Retinal pigment epithelial cell (primary cell): ENCODE results near the gene DYNC2LI1.

Experiments used
- DNase-seq: peaks from one replicate; pipeline ENCODE4 v3.0.0-alpha.2; 2010; ENCODE audit warnings: low read depth
- H3K4me3 ChIP-seq: 2 replicates; pipeline ENCODE4 v1.5.1; 2011; ENCODE audit warnings: mild to moderate bottlenecking, low read length, control low read depth, moderate library complexity
- TF ChIP-seq, protein P1 (sequence below): conservative IDR thresholded peaks from 2 replicates; pipeline ENCODE4 v1.5.1; 2011; ENCODE audit warnings: low read depth, low read length, control low read depth, inconsistent platforms

DYNC2LI1 gene

DNA sequence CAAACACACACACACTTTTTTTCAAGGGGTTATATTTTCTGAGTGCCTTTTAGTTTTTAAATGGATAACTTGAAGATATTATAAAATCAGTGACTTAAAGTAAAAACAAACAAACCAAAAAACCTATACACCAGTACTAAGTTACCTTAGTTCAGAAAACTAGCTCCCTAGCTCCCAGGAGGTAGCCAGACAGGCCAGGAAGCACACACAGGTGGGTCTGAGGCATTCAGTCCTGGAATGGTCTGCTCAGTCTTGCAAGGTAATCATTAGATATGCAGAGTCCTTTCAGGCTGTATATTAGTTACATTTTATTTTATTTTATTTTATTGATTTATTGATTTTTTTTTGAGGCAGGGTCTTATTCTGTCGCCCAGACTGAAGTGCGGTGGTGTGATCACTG lies 10.7 kb upstream of the DYNC2LI1 start:
- TF ChIP-seq, protein P1, sequence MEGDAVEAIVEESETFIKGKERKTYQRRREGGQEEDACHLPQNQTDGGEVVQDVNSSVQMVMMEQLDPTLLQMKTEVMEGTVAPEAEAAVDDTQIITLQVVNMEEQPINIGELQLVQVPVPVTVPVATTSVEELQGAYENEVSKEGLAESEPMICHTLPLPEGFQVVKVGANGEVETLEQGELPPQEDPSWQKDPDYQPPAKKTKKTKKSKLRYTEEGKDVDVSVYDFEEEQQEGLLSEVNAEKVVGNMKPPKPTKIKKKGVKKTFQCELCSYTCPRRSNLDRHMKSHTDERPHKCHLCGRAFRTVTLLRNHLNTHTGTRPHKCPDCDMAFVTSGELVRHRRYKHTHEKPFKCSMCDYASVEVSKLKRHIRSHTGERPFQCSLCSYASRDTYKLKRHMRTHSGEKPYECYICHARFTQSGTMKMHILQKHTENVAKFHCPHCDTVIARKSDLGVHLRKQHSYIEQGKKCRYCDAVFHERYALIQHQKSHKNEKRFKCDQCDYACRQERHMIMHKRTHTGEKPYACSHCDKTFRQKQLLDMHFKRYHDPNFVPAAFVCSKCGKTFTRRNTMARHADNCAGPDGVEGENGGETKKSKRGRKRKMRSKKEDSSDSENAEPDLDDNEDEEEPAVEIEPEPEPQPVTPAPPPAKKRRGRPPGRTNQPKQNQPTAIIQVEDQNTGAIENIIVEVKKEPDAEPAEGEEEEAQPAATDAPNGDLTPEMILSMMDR: no peak
- DNase-seq: no peak
- no peak overlapping the region for H3K4me3 ChIP-seq

DNA sequence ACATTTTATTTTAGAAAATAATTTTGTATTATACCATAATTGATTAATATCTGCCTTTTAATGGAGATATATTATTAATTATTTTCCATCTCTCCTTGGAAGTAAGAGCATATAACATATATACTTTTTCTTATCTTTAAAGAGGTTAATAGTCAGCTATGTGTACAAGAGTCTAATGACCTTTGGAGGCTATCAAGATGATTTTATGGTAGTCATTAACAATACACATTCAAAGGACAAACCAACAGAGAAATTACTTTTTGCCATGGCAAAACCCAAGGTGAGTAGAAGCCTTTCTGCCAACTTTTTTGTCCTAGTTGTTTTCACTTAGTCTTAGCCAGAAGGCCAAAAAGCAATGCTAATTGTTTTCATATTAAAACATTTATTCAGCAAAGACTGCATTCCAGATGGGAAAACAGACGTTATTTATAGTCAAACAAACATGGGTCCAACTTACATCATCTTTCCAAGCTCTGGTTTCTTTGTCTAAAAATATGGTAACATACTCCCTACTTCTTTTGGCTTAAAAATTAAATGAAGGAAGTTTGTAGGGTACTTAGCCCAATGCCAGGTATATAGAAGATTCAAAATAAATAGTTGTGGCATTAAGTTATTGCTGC lies 9.6 kb upstream of the DYNC2LI1 start:
- DNase-seq: no peak
- TF ChIP-seq, protein P1: no peak
- H3K4me3 ChIP-seq: no peak overlapping the region

DNA sequence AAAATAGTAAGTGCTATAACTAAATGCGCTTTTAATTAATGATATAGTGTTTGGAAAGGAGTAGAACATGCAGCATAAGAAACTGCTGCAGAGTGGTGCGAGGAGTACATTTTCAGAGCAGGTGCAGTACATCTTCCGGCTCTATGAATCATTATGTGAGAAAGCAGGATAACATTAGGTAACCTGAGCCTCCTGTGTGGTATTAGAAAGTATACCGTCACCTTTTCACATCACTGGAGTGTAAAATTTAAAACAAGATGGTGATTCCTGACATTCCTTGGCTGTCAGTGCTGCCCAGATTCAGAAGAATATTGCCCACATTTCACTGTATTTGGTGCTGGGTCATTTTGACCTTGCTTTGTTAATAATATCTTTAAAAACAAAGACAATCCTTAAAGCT lies 7.8 kb upstream of the DYNC2LI1 start:
- TF ChIP-seq, protein P1: no peak
- DNase-seq: no peak
- no peak overlapping the region for H3K4me3 ChIP-seq

DNA sequence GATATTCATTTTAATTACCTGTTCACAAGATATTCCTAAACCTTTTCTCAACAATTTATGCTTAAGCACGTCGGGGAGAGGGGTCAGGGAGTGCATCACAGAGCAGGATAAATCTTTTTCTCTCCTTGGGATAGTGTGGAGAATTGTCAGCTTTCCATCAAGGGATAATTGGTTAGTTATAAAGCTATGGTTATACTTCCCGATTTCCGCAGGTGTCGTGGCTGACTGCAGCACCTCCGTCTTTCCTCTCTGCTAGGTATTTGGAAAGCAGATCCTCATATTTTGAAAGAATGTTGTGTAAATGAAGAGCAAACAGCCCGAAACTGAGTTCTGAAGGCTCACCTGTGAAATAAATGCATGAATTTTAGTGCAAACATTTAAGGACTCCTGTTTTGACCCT lies 778 bp downstream of the DYNC2LI1 start:
- peak overlapping the region; percentile 87 for H3K4me3 ChIP-seq
- no peak for DNase-seq
- TF ChIP-seq, protein P1: no peak

DNA sequence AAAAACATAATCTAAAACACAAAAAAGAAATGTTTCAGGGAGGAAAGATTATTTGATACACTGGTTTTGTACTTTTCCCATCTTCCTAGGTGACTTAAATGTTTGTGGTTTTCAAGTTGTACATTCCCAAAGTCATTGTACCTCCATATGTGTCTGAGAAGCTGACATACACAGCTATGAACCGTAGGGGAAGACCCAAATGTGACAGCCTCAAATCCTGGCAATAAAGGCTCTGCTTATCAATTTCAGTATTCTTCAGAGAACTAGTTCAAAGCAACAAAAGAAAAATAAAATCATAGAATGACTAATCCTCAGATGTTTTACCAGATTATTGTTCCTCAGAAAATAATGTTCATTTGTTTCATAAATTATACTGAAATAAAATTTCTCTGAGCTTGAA lies 2.5 kb downstream of the DYNC2LI1 start:
- no peak for DNase-seq
- TF ChIP-seq, protein P1: no peak
- H3K4me3 ChIP-seq: no peak overlapping the region

DNA sequence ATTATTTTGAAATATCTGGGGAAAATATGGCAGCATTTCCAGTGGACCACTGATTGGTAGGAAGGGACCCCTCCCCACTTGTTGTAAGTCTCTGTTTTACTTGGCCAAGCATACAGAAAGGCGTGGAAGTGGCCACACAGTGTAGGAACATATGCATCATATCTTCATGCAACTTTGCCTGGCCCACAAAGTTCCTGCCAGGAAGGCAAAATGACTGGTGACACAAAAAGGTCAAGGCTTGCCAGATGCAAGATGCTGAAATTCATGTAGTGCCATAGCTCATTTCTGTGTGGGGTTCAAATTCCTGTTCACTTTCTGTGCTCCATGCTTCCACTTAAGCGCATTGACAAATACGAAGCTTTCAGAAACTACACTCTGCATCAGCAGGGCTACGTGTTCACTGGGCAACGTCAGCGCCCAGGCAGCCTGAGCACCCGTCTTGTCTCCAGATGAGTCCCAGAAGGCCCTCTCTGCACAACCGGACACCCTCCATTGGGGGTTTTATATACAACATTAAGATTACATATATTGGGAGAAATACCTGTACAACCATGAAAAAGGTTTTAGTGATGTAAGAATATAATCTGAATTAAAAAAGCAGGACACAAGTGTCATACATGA lies 3.6 kb downstream of the DYNC2LI1 start:
- no peak overlapping the region for H3K4me3 ChIP-seq
- no peak for DNase-seq
- TF ChIP-seq, protein P1: no peak

DNA sequence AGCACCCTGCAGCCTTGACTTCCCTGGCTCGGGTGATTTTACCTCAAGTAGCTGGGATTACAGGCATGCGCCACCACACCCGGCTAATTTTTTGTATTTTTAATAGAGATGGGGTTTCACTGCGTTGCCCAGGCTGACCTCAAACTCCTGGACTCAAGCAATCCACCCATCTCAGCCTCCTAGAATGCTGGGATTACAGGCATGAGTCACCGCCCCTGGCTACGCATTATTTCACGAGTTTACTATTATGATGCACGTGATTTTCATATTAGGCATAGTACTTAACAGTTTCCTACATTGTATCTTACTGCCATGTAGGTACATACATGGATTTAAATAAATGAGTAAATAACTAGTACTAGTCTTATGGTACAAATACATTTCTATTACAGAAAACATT lies 4.4 kb downstream of the DYNC2LI1 start:
- no peak overlapping the region for H3K4me3 ChIP-seq
- TF ChIP-seq, protein P1: no peak
- DNase-seq: no peak
